Measurements from ENCODE around the gene ARAP1.
A peak's percentile ranks its signal among the peaks of the same experiment; 100 is the strongest.

The ARAP1 gene

DNA sequence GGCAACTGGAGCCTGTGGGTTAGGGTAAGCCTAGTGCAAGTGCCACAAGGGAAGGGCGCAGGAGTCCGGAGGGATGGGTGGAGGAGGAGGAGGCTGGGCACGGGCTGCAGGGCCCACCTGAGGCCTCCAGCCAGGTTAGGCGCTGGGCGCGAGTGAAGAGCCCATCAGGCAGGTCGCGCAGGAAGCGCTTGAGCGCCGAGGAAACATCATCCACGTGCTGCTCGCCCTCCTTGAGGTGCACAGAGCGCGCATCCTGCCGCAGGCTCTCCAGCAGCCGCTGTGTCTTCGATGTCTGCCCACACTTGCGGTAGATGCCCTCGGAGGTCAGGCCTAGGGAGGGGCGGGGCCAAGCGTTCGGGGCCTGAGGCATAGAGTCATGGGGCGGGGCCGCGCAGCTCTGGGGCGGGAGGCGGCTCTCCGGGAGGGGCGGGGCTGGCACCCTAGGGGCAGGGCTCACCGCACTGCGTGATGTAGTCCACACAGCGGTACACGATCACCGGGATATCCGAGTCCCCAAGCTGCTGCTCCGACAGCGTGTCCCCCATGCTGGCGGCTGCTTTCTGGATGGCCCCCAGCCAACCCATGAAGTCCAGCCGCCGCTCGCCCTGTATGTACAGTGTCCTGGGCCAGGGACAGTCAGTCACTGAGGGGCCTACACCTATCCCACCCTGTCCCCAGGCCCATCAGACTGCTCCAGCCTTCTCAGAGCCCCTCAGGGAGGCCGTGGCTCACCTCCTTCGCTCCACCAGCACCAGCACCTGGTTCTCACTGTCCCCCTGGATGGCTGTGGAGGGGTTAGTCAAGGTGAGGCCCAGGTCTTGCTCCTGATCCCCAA, 55.1 kb downstream of the ARAP1 start:
- H3K9me3 ChIP-seq (ENCODE audit: severe bottlenecking), result no peaks in the 10 kb centered on the region
- TF ChIP-seq, protein P1, sequence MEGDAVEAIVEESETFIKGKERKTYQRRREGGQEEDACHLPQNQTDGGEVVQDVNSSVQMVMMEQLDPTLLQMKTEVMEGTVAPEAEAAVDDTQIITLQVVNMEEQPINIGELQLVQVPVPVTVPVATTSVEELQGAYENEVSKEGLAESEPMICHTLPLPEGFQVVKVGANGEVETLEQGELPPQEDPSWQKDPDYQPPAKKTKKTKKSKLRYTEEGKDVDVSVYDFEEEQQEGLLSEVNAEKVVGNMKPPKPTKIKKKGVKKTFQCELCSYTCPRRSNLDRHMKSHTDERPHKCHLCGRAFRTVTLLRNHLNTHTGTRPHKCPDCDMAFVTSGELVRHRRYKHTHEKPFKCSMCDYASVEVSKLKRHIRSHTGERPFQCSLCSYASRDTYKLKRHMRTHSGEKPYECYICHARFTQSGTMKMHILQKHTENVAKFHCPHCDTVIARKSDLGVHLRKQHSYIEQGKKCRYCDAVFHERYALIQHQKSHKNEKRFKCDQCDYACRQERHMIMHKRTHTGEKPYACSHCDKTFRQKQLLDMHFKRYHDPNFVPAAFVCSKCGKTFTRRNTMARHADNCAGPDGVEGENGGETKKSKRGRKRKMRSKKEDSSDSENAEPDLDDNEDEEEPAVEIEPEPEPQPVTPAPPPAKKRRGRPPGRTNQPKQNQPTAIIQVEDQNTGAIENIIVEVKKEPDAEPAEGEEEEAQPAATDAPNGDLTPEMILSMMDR (IDR thresholded peaks at IDR 0.05; ENCODE audit: low read depth, low read length), result no peak
- no peak overlapping the region for H3K4me3 ChIP-seq (ENCODE audit: low read depth, low read length)
- no peak for DNase-seq
- peaks cover 56% of the 10 kb centered on the region for H3K36me3 ChIP-seq
- H3K27me3 ChIP-seq (ENCODE audit: insufficient read depth, low read depth, severe bottlenecking), result no peaks in the 10 kb centered on the region
- H3K27ac ChIP-seq, result no peak overlapping the region

DNA sequence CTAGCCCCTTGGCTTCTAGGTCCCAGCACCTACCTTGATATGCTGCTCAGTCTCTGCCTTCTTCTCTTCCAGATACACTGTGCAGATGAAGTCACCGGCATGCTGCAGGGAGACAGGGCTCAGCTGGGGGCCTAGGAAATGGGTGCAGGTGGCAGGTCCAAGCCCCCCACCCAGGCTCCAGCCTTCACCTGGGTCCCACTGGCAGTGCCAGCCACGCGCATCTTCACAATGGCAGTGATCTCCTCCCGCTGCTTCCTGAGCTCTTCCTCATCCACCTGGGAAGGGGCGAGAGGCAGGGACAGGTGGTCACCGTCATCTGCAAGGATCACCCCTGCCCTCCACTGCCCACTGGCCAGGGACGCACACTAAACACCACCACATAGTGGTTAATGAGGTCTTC, 56.9 kb downstream of the ARAP1 start:
- H3K4me3 ChIP-seq (ENCODE audit: low read depth, low read length), result no peak overlapping the region
- H3K27me3 ChIP-seq (ENCODE audit: insufficient read depth, low read depth, severe bottlenecking), result no peaks in the 10 kb centered on the region
- no peak for DNase-seq
- peaks cover 48% of the 10 kb centered on the region for H3K36me3 ChIP-seq
- H3K27ac ChIP-seq, result no peak overlapping the region
- TF ChIP-seq, protein P1 (IDR thresholded peaks at IDR 0.05; ENCODE audit: low read depth, low read length), result no peak
- H3K9me3 ChIP-seq (ENCODE audit: severe bottlenecking), result no peaks in the 10 kb centered on the region

DNA sequence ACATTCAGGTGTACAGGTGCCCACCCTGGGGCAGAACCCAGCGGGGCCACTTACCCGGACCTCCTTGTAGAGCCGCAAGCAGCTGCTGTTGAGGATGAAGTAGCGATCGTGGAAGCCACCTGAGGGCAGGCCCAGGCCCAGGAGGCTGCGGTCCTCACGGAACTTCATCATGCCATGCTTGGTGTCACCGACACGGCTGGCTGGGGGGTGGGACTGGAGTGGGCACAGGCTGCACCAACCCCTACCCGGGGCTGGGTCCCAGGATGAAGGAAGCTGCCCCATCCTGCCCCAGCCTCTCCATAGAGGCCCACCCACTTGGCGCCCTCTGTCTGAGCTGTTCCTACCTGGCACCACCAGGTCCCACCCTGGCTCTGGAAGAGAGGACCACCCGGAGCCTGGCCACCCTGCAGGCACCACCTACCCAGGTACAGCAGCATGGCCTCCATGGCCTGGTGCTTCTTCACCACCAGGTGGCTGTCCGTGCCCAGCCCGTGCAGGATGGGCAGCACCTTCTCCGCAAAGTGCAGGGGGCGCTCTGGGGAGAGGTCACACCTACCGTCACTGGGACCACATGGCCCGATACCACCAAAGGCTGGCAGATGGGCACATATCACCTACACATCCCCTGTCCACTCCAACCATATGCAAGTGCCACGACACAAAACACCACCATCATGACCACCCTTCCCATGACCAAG, 58.8 kb downstream of the ARAP1 start:
- H3K27ac ChIP-seq, result no peak overlapping the region
- TF ChIP-seq, protein P1 (IDR thresholded peaks at IDR 0.05; ENCODE audit: low read depth, low read length), result peak; percentile 58
- DNase-seq, result no peak
- no peak overlapping the region for H3K4me3 ChIP-seq (ENCODE audit: low read depth, low read length)
- peaks cover 43% of the 10 kb centered on the region for H3K36me3 ChIP-seq
- H3K9me3 ChIP-seq (ENCODE audit: severe bottlenecking), result no peaks in the 10 kb centered on the region
- no peaks in the 10 kb centered on the region for H3K27me3 ChIP-seq (ENCODE audit: insufficient read depth, low read depth, severe bottlenecking)

DNA sequence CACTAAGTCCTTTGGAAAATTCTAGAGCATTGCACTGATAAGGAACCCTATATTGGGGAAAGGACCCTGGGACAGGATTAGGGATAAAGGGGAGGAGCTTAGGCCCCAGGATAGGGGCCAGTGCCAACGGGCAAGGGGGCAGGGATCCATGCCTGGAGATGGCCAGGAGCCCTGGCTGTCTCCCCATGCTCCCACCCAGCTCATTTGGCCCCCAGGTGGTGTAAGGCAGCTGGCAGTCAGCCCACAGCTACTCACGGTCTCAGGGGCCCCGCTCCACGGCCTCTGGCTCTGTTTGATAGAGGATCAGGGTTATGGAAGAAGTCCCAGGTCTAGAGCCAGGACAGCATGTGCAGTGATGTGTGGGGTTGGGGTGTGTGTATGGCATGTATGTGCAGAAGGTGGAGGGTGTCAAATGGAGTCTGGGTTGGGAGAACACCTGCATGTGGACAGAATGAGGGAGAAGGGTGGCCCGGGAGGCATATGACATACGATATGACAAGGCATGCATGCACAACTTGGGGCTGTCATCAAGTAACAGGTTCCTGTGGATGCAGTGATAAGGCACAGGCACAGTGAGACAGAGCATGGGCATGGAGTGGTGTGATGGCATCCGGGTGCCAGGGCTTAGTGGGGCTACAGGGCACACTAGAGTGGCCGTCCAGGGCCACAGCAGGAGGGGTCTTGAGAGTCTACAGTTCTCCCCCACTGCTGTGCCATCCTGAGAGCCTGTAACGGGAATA, 59.5 kb downstream of the ARAP1 start:
- no peak overlapping the region for H3K27ac ChIP-seq
- no peaks in the 10 kb centered on the region for H3K27me3 ChIP-seq (ENCODE audit: insufficient read depth, low read depth, severe bottlenecking)
- TF ChIP-seq, protein P1 (IDR thresholded peaks at IDR 0.05; ENCODE audit: low read depth, low read length), result no peak
- no peak overlapping the region for H3K4me3 ChIP-seq (ENCODE audit: low read depth, low read length)
- peaks cover 37% of the 10 kb centered on the region for H3K36me3 ChIP-seq
- H3K9me3 ChIP-seq (ENCODE audit: severe bottlenecking), result no peaks in the 10 kb centered on the region
- no peak for DNase-seq

DNA sequence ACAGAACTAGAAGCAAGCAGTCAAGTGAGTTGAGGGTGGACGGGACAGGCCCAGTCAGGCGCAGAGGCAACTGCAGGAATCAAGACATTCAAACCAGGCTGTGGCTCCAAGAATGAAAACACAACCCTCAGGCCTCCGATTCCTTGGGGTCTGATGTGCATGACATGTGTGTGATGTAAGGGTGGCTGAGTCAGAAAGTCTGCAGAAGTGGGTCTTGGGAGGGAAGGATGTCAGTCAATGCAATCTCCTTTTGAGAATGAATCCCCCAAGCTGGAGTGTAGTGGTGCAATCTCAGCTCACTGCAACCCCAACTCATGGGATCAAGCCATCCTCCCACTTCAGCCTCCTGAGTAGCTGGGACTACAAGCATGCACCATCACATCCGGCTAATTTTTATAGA, 62.0 kb downstream of the ARAP1 start:
- no peak overlapping the region for H3K27ac ChIP-seq
- no peaks in the 10 kb centered on the region for H3K27me3 ChIP-seq (ENCODE audit: insufficient read depth, low read depth, severe bottlenecking)
- no peak overlapping the region for H3K4me3 ChIP-seq (ENCODE audit: low read depth, low read length)
- H3K9me3 ChIP-seq (ENCODE audit: severe bottlenecking), result no peaks in the 10 kb centered on the region
- H3K36me3 ChIP-seq, result peaks cover 27% of the 10 kb centered on the region
- TF ChIP-seq, protein P1 (IDR thresholded peaks at IDR 0.05; ENCODE audit: low read depth, low read length), result no peak
- DNase-seq, result no peak

Data from WERI-Rb-1 (cell line).